Panc1 (cell line): Measurements from ENCODE around the gene PPP1R7.

Source experiments
- POLR2AphosphoS5 ChIP-seq: IDR thresholded peaks from 2 replicates; pipeline ENCODE4 v1.6.1; 2012; ENCODE audit warnings: mild to moderate bottlenecking, low read depth, low read length, moderate library complexity
- SIN3A ChIP-seq: IDR thresholded peaks from 2 replicates; pipeline ENCODE4 v1.6.1; 2012; ENCODE audit warnings: low read depth, mild to moderate bottlenecking, low read length, moderate library complexity, borderline replicate concordance; ENCODE audit not compliant: insufficient read depth
- TCF7L2 ChIP-seq: IDR thresholded peaks from 2 replicates; pipeline ENCODE4 v1.6.1; 2011; ENCODE audit warnings: mild to moderate bottlenecking, low read depth, low read length, inconsistent platforms
- TF ChIP-seq, protein P1 (sequence below): fragments of 450-650 bp; IDR thresholded peaks from 2 replicates; pipeline ENCODE4 v1.5.1; 2017; ENCODE audit warnings: mild to moderate bottlenecking
- TF ChIP-seq, protein P2 (sequence below), 2 experiments: IDR thresholded peaks; 2 replicates each; pipeline ENCODE4 v1.6.1; 2011 to 2012; ENCODE audit warnings: low read depth in 2 of 2, control low read depth in 1 of 2, low read length in 1 of 2, mild to moderate bottlenecking in 1 of 2, moderate library complexity in 1 of 2; ENCODE audit not compliant: insufficient read depth in 1 of 2

DNA sequence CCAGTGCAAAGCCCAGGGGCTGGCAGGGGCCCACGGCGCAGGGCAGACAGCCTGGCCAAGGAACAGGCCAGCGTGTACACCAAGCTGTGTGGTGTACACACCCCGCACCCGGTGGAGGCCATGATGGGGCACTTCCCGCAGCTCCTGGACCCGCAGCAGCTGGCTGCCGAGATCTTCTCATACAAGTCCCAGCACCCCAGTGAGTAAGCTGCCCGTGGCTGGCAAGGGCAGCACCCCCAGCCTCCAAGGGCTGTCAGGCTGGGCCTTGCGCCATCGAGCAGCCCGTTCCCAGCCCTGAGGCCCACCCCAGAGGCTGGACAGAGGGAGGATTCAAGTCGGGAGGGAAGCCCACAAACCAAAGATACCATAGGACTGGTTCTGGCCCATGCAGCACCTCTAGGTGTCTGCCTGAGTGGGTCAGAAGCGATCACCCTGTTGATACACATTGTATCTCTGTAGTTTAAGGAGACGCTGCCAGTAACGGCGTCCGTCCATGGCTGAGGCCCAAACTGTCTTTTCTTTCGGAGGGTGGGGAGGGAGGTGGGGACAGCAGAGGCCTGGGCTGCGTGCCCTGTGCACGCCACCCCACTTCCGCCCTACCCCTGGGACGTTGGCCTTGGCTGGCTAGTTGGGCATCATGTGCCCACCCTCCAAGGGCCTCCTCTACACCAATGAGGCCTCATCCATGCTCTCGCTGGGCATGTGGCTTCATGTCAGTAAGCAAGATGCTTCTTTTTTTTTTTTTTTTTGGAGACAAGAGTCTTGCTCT is 31.3 kb upstream of the PPP1R7 start:
- TF ChIP-seq, protein P1, sequence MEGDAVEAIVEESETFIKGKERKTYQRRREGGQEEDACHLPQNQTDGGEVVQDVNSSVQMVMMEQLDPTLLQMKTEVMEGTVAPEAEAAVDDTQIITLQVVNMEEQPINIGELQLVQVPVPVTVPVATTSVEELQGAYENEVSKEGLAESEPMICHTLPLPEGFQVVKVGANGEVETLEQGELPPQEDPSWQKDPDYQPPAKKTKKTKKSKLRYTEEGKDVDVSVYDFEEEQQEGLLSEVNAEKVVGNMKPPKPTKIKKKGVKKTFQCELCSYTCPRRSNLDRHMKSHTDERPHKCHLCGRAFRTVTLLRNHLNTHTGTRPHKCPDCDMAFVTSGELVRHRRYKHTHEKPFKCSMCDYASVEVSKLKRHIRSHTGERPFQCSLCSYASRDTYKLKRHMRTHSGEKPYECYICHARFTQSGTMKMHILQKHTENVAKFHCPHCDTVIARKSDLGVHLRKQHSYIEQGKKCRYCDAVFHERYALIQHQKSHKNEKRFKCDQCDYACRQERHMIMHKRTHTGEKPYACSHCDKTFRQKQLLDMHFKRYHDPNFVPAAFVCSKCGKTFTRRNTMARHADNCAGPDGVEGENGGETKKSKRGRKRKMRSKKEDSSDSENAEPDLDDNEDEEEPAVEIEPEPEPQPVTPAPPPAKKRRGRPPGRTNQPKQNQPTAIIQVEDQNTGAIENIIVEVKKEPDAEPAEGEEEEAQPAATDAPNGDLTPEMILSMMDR = no peak
- TF ChIP-seq POLR2AphosphoS5 = no peak
- TF ChIP-seq SIN3A = no peak
- TF ChIP-seq, protein P2, sequence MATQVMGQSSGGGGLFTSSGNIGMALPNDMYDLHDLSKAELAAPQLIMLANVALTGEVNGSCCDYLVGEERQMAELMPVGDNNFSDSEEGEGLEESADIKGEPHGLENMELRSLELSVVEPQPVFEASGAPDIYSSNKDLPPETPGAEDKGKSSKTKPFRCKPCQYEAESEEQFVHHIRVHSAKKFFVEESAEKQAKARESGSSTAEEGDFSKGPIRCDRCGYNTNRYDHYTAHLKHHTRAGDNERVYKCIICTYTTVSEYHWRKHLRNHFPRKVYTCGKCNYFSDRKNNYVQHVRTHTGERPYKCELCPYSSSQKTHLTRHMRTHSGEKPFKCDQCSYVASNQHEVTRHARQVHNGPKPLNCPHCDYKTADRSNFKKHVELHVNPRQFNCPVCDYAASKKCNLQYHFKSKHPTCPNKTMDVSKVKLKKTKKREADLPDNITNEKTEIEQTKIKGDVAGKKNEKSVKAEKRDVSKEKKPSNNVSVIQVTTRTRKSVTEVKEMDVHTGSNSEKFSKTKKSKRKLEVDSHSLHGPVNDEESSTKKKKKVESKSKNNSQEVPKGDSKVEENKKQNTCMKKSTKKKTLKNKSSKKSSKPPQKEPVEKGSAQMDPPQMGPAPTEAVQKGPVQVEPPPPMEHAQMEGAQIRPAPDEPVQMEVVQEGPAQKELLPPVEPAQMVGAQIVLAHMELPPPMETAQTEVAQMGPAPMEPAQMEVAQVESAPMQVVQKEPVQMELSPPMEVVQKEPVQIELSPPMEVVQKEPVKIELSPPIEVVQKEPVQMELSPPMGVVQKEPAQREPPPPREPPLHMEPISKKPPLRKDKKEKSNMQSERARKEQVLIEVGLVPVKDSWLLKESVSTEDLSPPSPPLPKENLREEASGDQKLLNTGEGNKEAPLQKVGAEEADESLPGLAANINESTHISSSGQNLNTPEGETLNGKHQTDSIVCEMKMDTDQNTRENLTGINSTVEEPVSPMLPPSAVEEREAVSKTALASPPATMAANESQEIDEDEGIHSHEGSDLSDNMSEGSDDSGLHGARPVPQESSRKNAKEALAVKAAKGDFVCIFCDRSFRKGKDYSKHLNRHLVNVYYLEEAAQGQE (IDR thresholded peaks at IDR 0.05; ENCODE audit: insufficient read depth in 1 of 2, low read depth in 2 of 2, low read length in 1 of 2) = no peak
- TF ChIP-seq TCF7L2 = no peak
